ENCODE results near the gene PAFAH1B2.

Gene PAFAH1B2

GRCh38 chr11:117191680-117192400 lies 47.8 kb downstream of the PAFAH1B2 start:
- DNase-seq, result no peak

- DNase-seq, result no peak
Observed at GRCh38 chr11:117192401-117192875, 48.4 kb downstream of the PAFAH1B2 start.

- DNase-seq, result no peak
Observed at GRCh38 chr11:117193130-117194020, 49.3 kb downstream of the PAFAH1B2 start.

- no peak for DNase-seq
Observed at GRCh38 chr11:117194267-117194666, 50.2 kb downstream of the PAFAH1B2 start.

- DNase-seq, result no peak
Observed at GRCh38 chr11:117195258-117195657, 51.2 kb downstream of the PAFAH1B2 start.

- DNase-seq, result no peak
Observed at GRCh38 chr11:117195761-117196160, 51.7 kb downstream of the PAFAH1B2 start.

- no peak for DNase-seq
Observed at GRCh38 chr11:117197006-117197405, 52.9 kb downstream of the PAFAH1B2 start.

- no peak for DNase-seq
Observed at GRCh38 chr11:117197516-117198456, 53.7 kb downstream of the PAFAH1B2 start.

- DNase-seq, result no peak
Observed at GRCh38 chr11:117198613-117199012, 54.5 kb downstream of the PAFAH1B2 start.

- DNase-seq, result no peak
Observed at GRCh38 chr11:117199053-117199915, 55.2 kb downstream of the PAFAH1B2 start, which contains the start of gene TAGLN. Gene TAGLN, plus strand, starts transcription at chr11:117199370. Its CDS starts 3,644 bp downstream, at chr11:117203014.

GRCh38 chr11:117199916-117200812 lies 56.1 kb downstream of the PAFAH1B2 start:
- DNase-seq, result no peak

- no peak for DNase-seq
Observed at GRCh38 chr11:117200813-117201657, 56.9 kb downstream of the PAFAH1B2 start.

- no peak for DNase-seq
Observed at GRCh38 chr11:117201658-117202305, 57.7 kb downstream of the PAFAH1B2 start.

- DNase-seq, result no peak
Observed at GRCh38 chr11:117202386-117203068, 58.4 kb downstream of the PAFAH1B2 start.

GRCh38 chr11:117203069-117203407 lies 59.0 kb downstream of the PAFAH1B2 start:
- no peak for DNase-seq

- DNase-seq, result no peak
Observed at GRCh38 chr11:117204283-117205080, 60.4 kb downstream of the PAFAH1B2 start.

- no peak for DNase-seq
Observed at GRCh38 chr11:117205211-117205818, 61.2 kb downstream of the PAFAH1B2 start.

Measured in NCI-H1436 treated with DMSO at 0.1 percent for 48 hours (cell line).